A204.1 (cell line): ENCODE results near the gene SYNPO2.
"Not testable (repeated sequence)": the region's sequence is repeated elsewhere in the genome, so short reads cannot be mapped to it uniquely, and the experiment has no call there.

Experiments used
- FAIRE-seq: peaks from 2 replicates; lab custom pipeline; 2012; peaks lifted over from hg19 to GRCh38; lab: Jason Lieb, UNC

Gene SYNPO2

DNA sequence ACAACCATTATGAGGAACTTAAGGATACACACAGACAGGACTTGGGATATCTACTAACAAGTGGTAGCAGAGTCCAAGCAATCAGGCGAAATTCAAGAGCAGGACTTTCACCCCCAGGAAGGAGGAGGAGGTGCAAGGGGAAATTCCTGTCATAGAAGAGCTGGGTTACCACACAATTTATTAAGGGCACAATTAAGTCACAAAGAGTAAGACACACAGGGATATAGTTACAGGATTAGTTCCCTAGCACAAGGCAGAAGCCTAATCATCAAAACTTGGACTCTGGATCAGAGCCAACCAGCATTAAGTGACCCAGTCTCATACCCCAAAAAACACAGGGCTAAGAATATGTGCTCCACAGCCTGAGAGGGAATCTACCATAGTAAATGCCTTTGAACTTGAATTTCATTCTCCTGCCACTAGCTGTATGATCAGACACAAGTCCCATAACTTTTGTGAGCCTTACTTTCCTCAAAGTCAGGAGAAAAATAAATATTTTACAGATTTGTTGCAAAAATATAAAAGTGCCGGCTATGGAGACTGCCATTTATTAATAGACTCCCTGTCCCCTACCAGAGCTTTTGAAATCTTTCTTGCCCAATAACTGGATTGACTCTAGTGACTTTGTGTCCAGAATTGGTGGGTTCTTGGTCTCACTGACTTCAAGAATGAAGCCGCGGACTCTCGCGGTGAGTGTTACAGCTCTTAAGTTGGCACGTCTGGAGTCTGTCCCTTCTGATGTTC lies 87.0 kb downstream of the SYNPO2 start:
- FAIRE-seq, result no peak

DNA sequence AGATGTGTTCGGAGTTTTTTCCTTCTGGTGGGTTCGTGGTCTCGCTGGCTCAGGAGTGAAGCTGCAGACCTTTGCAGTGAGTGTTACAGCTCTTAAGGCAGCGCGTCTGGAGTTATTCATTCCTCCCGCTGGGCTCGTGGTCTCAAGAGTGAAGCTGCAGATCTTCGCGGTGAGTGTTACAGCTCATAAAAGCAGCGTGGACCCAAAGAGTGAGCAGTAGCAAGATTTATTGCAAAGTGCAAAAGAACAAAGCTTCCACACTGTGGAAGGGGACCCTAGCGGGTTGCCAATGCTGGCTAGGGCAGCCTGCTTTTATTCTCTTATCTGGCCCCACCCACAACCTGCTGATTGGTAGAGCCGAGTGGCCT lies 87.5 kb downstream of the SYNPO2 start:
- FAIRE-seq, result not testable (repeated sequence)

DNA sequence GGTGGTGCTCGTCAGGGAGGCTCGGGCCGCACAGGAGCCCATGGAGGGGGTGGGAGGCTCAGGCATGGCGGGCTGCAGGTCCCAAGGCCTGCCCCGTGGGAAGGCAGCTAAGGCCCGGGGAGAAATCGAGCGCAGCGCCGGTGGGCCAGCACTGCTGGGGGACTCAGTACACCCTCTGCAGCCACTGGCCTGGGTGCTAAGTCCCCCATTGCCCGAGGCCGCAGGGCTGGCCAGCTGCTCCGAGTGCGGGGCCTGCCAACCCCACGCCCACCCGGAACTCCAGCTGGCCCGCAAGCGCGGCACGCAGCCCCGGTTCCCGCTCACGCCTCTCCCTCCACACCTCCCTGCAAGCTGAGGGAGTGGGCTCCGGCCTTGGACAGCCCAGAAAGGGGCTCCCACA lies 88.4 kb downstream of the SYNPO2 start:
- not testable (repeated sequence) for FAIRE-seq

GRCh38 chr4:118979712-118980111 lies 91.1 kb downstream of the SYNPO2 start:
- FAIRE-seq, result no peak

GRCh38 chr4:118981171-118981838 lies 92.7 kb downstream of the SYNPO2 start:
- FAIRE-seq, result no peak

GRCh38 chr4:118981839-118982381 lies 93.3 kb downstream of the SYNPO2 start:
- peak; percentile 88 for FAIRE-seq

DNA sequence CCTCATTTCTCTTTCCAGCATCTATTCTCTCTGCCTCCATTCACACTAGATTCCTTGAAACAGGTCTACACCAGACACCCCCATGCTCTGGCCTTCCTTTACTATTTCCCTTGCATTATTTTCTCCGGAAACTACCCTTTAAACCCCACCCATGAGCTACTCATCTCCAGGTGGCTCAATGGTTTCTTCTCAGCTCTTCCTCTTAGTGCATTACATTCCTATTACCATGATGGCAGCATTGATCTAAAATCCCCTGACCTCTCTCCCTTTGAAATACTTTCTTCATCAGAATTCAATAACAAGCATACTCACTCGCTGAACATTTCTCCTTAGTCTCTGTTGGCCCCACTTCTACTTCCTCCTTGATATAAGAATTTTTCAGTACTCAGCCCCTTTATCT lies 94.6 kb downstream of the SYNPO2 start:
- no peak for FAIRE-seq

DNA sequence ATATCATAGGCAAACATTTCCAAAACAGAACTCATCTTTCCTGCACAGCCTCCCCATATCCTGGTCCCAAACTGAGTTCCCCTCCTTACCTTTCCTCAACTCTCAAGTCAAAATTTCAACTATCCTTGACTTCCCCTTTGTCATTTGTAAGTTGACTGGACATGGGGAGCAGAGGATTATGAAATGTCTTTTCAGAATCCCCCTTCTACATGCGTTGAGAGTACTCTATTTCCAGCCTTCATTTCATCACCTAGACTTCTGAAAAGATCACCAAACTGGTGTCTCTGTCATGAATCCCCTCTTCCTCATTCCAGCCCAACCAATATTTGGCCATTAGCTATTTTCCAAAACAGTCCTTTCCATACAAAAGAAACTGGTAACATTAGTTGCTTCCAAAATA lies 95.2 kb downstream of the SYNPO2 start:
- no peak for FAIRE-seq

- no peak for FAIRE-seq
Observed at GRCh38 chr4:118985170-118986000, 96.7 kb downstream of the SYNPO2 start.

DNA sequence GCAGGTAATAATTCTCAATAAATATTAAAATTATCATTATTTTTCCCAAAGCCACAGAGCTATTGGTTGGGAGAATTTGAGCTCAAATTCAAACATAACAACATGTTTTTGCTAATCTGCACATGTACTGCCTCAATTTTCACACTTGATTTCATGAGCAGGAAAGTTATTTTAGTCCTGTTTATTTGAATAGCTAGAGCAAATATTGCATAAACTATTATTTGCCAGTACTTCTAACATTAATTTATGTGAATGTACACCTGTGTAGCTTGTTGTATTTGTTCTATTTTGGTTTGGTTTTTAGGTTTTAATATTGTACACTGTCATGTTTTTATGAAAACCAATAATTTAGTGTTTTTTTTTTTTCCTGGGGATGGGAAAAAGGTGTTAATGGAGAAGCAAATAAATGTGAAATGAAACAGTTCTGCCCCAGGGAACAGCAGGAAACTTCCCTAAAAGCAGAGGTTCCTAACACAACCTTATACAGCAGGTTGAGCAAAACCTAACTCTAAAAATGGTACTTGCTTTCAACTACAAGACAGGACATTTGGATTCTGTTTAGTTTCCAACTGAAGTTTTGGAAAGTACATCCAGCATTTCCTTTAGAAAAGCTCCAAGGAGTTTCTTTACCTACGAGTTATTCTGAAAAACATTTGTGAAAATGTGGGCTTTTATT lies 99.4 kb downstream of the SYNPO2 start:
- no peak for FAIRE-seq

GRCh38 chr4:118988635-118988972 lies 100.0 kb downstream of the SYNPO2 start:
- FAIRE-seq, result no peak

GRCh38 chr4:118989098-118990080 lies 100.7 kb downstream of the SYNPO2 start:
- FAIRE-seq, result no peak

GRCh38 chr4:118991686-118992085 lies 103.0 kb downstream of the SYNPO2 start:
- FAIRE-seq, result no peak

- no peak for FAIRE-seq
Observed at GRCh38 chr4:118992149-118992548, 103.5 kb downstream of the SYNPO2 start.

GRCh38 chr4:118993333-118993732 lies 104.7 kb downstream of the SYNPO2 start:
- no peak for FAIRE-seq

DNA sequence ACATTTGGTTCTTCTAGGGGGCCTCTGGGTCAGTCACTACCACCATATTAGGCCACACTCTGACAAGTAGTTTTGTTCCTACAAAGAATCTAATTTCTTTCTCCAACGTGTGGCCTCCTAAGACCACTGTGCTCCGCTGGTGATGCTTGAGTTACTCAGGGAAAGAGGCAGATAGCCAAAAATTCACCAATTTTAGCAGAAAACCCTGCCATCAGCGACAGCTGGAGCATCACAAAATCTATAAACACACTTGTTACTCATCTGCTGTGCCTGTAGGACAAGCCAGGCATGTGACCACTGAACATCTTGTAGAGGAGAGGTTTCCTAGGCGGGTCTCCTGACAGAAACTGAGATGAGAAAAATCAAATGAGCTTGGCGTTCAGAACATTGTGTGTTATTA lies 105.4 kb downstream of the SYNPO2 start:
- FAIRE-seq, result no peak

- FAIRE-seq, result no peak
Observed at GRCh38 chr4:118995693-118996391, 107.2 kb downstream of the SYNPO2 start.

GRCh38 chr4:118997601-118998000 lies 108.9 kb downstream of the SYNPO2 start:
- FAIRE-seq, result no peak

DNA sequence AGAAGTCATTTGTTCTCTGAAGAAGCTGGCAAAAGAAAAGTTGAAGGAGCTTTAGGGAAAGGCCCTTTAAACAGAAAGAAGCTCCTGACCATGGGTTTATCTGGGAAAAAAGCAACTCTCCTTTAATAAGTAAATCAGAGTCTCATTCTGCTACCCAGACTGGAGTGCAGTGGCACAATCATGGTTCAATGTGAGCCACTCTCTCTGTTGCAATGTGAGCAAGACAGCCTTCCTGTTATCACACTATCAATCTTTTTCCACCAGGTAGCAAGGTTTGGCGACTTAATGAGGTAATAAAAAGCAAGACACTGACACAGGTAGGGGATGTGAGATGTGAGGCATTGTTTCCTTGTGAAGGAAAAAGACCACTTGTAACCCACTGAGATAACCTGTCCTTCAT lies 111.3 kb downstream of the SYNPO2 start:
- no peak for FAIRE-seq

DNA sequence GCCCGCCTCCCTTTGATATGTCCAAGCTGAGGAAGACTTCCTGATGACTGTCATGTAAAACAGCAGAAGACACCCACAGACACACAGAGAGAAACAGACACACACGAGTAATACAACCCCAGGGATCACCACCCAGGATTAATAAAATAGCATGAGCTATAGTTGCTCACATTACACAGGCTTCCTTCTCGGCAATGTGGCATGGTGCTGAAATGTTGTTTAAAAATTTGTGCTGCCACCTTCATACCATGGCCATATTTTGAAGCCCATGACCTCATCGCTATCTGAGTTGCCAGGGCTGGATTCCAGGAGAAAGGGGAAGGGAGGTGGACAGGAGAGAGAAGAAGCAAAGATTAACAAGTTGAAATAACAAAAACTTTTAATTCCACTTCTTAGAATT lies 111.7 kb downstream of the SYNPO2 start:
- no peak for FAIRE-seq

GRCh38 chr4:119002476-119002875 lies 113.8 kb downstream of the SYNPO2 start:
- FAIRE-seq, result no peak
